Measurements from ENCODE around the gene ADAM15. TPM values are rescaled to one million over a fixed set of nuclear protein-coding genes. Genes with fewer than 3 reads are reported as not detected.

ADAM15 gene
- total and polyA plus RNA-seq, 2 of the 8 experiments (the other 6 are each of a cell fraction or from before 2014, with no cell fraction given), result 32.9 to 37.6 TPM

GRCh38 chr1:155004352-155005075, 46.6 kb upstream of the ADAM15 start:
- peak overlapping the region; percentile 63 for H4K91ac ChIP-seq (replicated peaks; ENCODE audit: insufficient read length, low read length)
- H3K14ac ChIP-seq (ENCODE audit: insufficient read length), result no peak overlapping the region
- peaks cover 15% of the 10 kb centered on the region for H3K79me1 ChIP-seq (ENCODE audit: low read depth, low read length)
- DNase-seq (ENCODE audit: low read depth in 1 of 2, low spot score in 2 of 2) (no peak), FAIRE-seq (no peak)
- peaks cover 18% of the 10 kb centered on the region; the same call in 1 of the 2 replicates for H3K23me2 ChIP-seq (ENCODE audit: low read depth, low read length)
- peak overlapping the region; percentile 99 for H2BK5ac ChIP-seq (ENCODE audit: low read depth, low read length)
- H3K56ac ChIP-seq (replicated peaks; ENCODE audit: insufficient read length, low read depth, low read length), result peak overlapping the region; percentile 63
- 0 out of 2 replicates have a peak, but pooled peaks have one; percentile 28 for TF ChIP-seq SP1 (IDR thresholded peaks at IDR 0.05; ENCODE audit: low read depth, low read length)
- no peak for TF ChIP-seq CREB1 (IDR thresholded peaks at IDR 0.05)
- TF ChIP-seq ASH2L (IDR thresholded peaks at IDR 0.05; ENCODE audit: low read length), result peak; percentile 40
- peak overlapping the region; percentile 57 for H3K4ac ChIP-seq (replicated peaks; ENCODE audit: insufficient read length, low read depth, low read length)
- H4K5ac ChIP-seq (ENCODE audit: insufficient read length, low read depth, low read length), result peak overlapping the region; percentile 55
- H2BK15ac ChIP-seq (ENCODE audit: low read length), result peak overlapping the region; percentile 99
- H3K18ac ChIP-seq (ENCODE audit: extremely low read depth, low read length), result peak overlapping the region; percentile 98; the same call in 1 of the 2 replicates
- POLR2A ChIA-PET (ENCODE audit: partially characterized antibody), result interaction anchor here (1.0 to 42.8 kb wide), 7 partner anchors 11 to 125 kb away, joined by 3 to 702 read pairs (median 4); partner anchors contain the start of genes CKS1B, FLAD1, LENEP and PBXIP1
- H3K27me3 ChIP-seq (replicated peaks in 1 of 4; ENCODE audit: control insufficient read depth in 3 of 4, extremely low read depth in 1 of 4, insufficient read depth in 3 of 4, low read length in 3 of 4), result no peaks in the 10 kb centered on the region
- peak overlapping the region; percentile 71 for H2BK120ac ChIP-seq (replicated peaks; ENCODE audit: low read depth, low read length)
- H3K36me3 ChIP-seq (ENCODE audit: control insufficient read depth in 2 of 4, insufficient read depth in 4 of 4, low read length in 3 of 4), result peaks cover 0 to 2% (median 0%) of the 10 kb centered on the region in 4 experiments; a peak in 2 of 8 replicates
- H2BK12ac ChIP-seq (ENCODE audit: low read depth, low read length), result peak overlapping the region; percentile 100
- CTCF ChIA-PET (ENCODE audit: partially characterized antibody), result interaction anchor here (1.2 to 14.0 kb wide), 9 partner anchors 8 to 202 kb away, joined by 3 to 258 read pairs (median 4); partner anchors contain the start of genes FLAD1 and LENEP
- H2BK20ac ChIP-seq (ENCODE audit: low read length), result peak overlapping the region; percentile 100
- peak overlapping the region in 2 of 4 experiments; percentile 19 to 26; a peak in 3 of 7 replicates for H3K9ac ChIP-seq (replicated peaks in 1 of 4; ENCODE audit: extremely low read depth in 1 of 4, low read depth in 3 of 4, low read length in 3 of 4)
- H4K8ac ChIP-seq (ENCODE audit: extremely low read depth, insufficient read depth, low read length), result peak overlapping the region; percentile 53; the same call in 1 of the 2 replicates
- H3K27ac ChIP-seq (ENCODE audit: low read depth, low read length), result 0 out of 2 replicates have a peak overlapping the region, but pooled peaks have one; percentile 21
- H4K20me1 ChIP-seq (replicated peaks in 1 of 2; ENCODE audit: control insufficient read depth in 1 of 2, insufficient read depth in 2 of 2, low read length in 2 of 2), result peaks cover 0 to 17% of the 10 kb centered on the region in 2 experiments
- H3K4me3 ChIP-seq (ENCODE audit: extremely low read depth in 1 of 4, insufficient read depth in 2 of 4, low read depth in 3 of 4, low read length in 4 of 4), result peak overlapping the region; percentile 45 to 99 (median 90)
- H2AFZ ChIP-seq (ENCODE audit: low read length), result no peak overlapping the region
- peak overlapping the region; percentile 79 to 93 for H3K4me2 ChIP-seq (ENCODE audit: insufficient read depth in 1 of 2, low read depth in 2 of 2, low read length in 2 of 2)
- peak overlapping the region; percentile 97 for H2AK5ac ChIP-seq (ENCODE audit: low read depth, low read length)
- H3K9me3 ChIP-seq (ENCODE audit: insufficient read depth in 2 of 2, low read depth in 1 of 2, low read length in 1 of 2), result no peaks in the 10 kb centered on the region
- peaks cover 6 to 33% (median 23%) of the 10 kb centered on the region in 4 experiments for H3K4me1 ChIP-seq (replicated peaks in 1 of 4; ENCODE audit: control insufficient read depth in 3 of 4, insufficient read depth in 4 of 4, low read length in 3 of 4)
- WGBS, 2 experiments (ENCODE audit: extremely low coverage in 1 of 2, insufficient coverage in 1 of 2, insufficient read length in 1 of 2, insufficient replicate concordance in 2 of 2, low coverage in 1 of 2, low lambda C conversion rate in 2 of 2, missing lambda C conversion rate in 1 of 2), result 36% methylated on average over 5 of the region's 5 CpGs; no CpG with 5 or more reads in 1 of the 2 experiments
- H3K23ac ChIP-seq (ENCODE audit: insufficient read length), result no peak overlapping the region
- peaks cover 0 to 53% of the 10 kb centered on the region in 2 experiments; a peak in 3 of 4 replicates for H3K79me2 ChIP-seq (ENCODE audit: control insufficient read depth in 1 of 2, insufficient read depth in 2 of 2, low read length in 2 of 2)

Data from H1 (cell line).